SW 1271 (cell line): Measurements from ENCODE around the gene B4GALNT2.
A peak's percentile ranks its signal among the peaks of the same experiment; 100 is the strongest.
"Not testable (repeated sequence)": the region's sequence is repeated elsewhere in the genome, so short reads cannot be mapped to it uniquely, and the experiment has no call there.

Experiments used
- DNase-seq, 2 experiments: peaks; one replicate each; lab custom pipeline; 2025; lab: John Stamatoyannopoulos, UW

The B4GALNT2 gene

DNA sequence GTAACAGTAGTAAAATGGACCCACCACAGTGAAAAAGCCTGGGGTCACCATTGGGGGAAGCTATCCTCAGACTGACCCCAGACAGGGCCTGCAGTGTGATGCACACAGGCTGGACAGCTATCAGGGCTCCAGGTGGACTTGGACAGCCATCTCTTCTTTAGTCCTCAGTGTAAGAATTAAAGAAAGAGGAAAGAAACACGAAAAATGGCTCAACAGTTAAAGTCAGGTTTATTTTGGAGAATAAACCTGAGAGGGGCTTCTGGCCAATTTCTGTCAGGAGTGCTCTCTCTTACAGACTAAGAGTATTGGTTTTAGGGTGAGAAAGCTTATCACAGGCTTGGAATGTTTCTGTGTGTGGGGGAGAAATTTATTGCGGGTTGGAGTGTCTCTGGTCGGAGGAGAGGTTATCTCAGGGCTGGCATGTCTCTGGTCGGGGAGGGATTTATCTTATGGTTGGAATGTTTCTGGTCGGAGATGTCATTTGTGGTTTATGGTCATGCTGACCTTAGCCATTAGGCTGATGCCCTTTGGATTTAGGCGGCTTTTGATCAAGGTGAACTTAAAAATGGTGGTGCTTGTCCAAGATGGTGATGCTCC lies 10.8 kb upstream of the B4GALNT2 start:
- no peak for DNase-seq

DNA sequence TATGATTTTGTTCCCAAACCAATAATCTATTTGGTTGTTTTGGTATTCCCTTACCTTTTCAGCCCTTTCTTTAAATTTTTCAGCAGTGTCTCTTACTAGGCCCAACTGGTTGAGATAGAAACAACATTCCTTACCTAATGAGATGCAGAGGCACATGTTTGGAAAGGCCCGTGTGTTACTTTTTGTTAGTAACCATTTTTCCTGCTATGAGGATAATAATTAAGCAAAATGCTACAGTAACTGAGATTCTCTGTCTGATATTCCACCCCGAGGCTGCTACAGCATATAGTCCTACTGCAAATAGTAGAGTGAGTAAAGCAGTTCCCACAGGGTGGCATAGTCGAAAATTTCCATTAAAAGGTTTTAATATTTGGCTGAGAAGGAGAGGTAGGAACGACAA lies 10.0 kb upstream of the B4GALNT2 start:
- no peak for DNase-seq

GRCh38 chr17:49123061-49123460 lies 9.5 kb upstream of the B4GALNT2 start:
- DNase-seq, result no peak

DNA sequence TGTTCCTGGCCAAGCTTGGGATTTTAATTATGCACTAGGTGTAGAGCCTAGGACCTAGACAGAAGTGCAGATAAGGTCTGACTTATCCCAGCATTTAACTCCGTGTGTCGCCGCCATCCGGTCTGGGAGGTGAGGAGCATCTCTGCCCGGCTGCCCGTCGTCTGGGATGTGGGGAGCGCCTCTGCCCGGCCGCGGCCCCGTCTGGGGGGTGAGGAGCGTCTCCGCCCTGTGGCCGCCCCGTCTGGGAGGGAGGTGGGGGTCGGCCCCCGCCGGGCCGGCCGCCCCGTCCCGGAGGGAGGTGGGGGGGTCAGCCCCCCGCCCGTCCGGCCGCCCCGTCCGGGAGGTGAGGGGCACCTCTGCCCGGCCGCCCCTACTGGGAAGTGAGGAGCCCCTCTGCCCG lies 7.1 kb upstream of the B4GALNT2 start:
- no peak for DNase-seq

GRCh38 chr17:49126183-49126859 lies 6.2 kb upstream of the B4GALNT2 start:
- not testable (repeated sequence) for DNase-seq

- not testable (repeated sequence) for DNase-seq
These were observed 3.1 kb upstream of the B4GALNT2 start for GRCh38 chr17:49129359-49129950.

DNA sequence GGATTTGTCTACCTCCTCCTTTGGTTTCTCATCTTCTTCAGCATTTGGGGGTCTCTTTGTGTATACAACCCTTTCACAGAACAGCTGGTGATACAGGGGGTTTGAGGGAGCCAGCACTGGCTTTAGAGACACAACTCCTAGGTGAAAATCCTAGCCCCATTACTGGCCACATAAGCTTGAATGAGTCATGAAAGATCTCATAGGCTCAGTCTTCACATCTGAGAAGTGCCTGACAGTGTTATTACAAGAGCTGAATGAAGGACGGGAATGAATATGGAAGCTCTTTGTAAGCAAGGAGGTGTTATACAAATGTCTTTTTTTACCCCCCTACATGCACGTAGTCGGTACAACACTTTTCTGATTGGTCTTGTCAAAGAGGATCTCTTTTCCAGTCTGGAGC lies 1.7 kb upstream of the B4GALNT2 start:
- DNase-seq, result no peak

- no peak for DNase-seq
These were observed 261 bp upstream of the B4GALNT2 start for GRCh38 chr17:49132317-49132698.

GRCh38 chr17:49136335-49136734 lies 3.8 kb downstream of the B4GALNT2 start:
- no peak for DNase-seq

- not testable (repeated sequence) for DNase-seq
These were observed 13.1 kb downstream of the B4GALNT2 start for GRCh38 chr17:49145654-49146053.

DNA sequence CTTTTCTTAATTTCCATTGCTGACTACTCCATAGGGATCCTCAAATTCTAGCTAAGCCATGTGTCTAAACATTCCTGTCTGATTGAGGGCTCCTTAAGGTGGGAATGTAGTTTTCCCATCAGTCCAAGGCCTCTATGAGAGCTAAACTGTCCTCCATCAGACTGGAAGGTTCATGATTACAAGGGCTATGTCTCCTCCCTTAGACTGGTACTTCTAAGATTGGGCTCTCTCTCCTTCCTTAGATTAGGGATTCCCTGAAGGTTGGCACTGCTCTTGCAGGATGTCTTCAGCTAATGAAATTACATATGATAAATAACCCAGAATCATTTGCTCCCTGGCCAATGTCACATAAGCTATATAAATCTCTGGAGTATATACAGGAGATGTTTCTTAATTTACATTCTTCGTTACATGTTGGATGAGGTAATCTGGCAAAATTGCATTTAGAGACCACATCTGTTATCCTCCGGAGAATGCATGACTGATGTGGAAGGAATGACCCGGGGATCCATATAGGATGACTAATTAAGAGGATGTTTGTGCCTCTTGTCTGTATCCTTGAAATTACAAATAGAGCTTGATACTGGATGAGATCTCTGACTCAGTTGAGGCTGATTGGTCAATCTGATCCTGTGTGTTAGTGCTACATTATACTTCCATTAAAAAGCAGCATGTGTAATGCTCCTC lies 14.2 kb downstream of the B4GALNT2 start:
- DNase-seq, result peak; percentile 90 to 95

GRCh38 chr17:49148171-49148570 lies 15.6 kb downstream of the B4GALNT2 start:
- no peak for DNase-seq

- DNase-seq, result no peak
These were observed 19.4 kb downstream of the B4GALNT2 start for GRCh38 chr17:49151996-49152395.

- DNase-seq, result no peak
These were observed 23.7 kb downstream of the B4GALNT2 start for GRCh38 chr17:49156256-49156655.

- DNase-seq, result no peak
These were observed 25.2 kb downstream of the B4GALNT2 start for GRCh38 chr17:49157784-49158183.

DNA sequence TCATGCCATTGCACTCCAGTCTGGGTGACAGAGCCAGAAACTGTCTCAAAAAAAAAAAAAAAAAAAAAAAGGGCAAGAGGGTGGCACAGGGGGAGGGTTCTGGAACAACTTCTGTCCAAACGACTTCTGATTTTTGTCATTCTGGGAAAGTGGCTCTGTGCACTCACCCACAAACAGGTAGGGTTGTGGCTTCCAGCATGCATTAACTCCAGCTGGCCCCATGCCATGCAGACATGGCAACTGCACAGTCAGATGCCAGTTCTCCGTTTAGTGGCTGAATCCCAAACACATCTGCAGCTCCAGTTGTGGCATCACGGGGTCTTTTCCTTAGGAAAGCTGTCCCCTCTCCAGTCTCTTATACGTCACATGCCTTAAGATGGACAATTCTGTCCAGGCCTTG lies 30.3 kb downstream of the B4GALNT2 start:
- no peak for DNase-seq

GRCh38 chr17:49165143-49165542 lies 32.6 kb downstream of the B4GALNT2 start:
- DNase-seq, result no peak

DNA sequence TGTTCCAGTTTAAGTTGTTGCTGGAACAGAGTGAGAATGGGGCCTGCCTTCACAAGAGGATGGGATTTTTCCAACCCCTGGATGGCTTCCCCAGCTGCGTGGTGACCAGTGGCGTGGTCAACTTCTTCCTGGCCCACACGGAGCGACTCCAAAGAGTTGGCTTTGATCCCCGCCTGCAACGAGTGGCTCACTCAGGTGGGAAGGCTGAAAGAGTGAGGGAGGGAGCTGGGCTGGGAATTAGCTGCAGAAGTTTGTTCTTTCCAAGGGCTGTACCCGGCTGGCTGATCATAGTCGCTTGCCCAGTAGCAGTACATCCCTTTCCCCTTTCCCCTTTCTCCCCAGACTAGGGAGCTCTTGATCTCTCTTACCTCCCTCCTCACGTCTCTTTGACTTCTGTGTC lies 36.1 kb downstream of the B4GALNT2 start:
- DNase-seq, result no peak

DNA sequence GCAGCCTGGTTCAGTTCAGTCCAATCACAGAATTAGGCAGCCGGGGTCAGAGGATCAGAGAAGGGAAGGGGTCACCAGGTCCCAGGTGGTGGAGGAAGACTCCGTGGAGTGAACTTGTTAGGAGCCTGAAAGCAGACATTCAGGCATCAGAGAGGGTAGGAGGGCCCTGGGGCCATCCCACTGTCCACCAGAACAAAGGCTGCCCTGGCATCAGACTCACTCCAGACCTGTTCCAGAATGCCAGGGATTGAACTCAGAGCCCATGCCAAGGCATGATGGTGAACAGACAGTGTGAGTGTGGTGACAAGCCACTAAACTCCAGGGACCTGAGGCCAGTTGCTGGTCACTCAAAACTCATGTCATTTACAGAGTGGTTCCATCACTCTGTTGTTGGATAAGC lies 37.6 kb downstream of the B4GALNT2 start:
- no peak for DNase-seq

DNA sequence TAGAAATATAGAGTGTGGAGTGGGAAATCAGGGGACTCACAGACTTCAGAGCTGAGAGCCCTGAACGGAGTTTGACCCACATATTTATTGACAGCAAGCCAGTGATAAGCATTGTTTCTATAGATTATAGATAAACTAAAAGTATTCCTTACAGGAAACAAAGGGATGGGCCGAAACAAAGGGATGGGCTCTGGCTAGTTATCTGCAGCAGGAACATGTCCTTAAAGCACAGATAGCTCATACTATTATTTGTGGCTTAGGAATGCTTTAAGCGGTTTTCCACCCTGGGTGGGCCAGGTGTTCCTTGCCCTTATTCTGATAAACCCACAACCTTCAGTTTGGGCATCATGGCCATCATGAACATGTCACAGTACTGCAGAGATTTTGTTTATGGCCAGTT lies 38.1 kb downstream of the B4GALNT2 start:
- DNase-seq, result not testable (repeated sequence)

DNA sequence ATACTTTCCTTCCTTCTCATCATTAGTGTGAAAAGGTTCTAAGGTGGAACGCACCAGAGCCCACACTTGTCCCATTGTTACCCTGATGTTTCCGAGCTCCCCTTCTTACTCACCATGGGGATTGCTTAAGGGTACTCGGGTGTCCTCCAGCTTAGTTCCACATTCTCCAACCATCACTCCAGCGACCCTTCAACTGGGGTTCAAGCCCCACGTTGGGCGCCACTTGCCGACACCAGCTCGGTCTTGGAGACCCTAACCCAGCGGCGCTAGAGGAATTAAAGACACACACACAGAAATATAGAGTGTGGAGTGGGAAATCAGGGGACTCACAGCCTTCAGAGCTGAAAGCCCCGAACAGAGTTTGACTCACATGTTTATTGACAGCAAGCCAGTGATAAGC lies 43.4 kb downstream of the B4GALNT2 start:
- DNase-seq, result not testable (repeated sequence)

- peak in 1 of 2 experiments; percentile 62 for DNase-seq
These were observed 47.7 kb downstream of the B4GALNT2 start for GRCh38 chr17:49180303-49180702.
